ENCODE results near the gene KPTN.

Gene KPTN

GRCh38 chr19:47443331-47443730 lies 40.7 kb downstream of the KPTN start:
- no peak for TF ChIP-seq CTCF (IDR thresholded peaks at IDR 0.05; ENCODE audit: insufficient read depth, low read length, poor library complexity, severe bottlenecking)
- no peak for DNase-seq (ENCODE audit: extremely low read depth, insufficient read length)
- Histone ChIP-seq H3K27me3 (replicated peaks; ENCODE audit: control insufficient read depth, insufficient read depth, low read length) (peaks cover 3% of the 10 kb centered on the region), H3K36me3 (ENCODE audit: control insufficient read depth, insufficient read depth, low read length) (no peaks in the 10 kb centered on the region), H3K4me3 (replicated peaks; ENCODE audit: low read depth, low read length) (no peak overlapping the region)

- H3K4me3 ChIP-seq (replicated peaks; ENCODE audit: low read depth, low read length) = no peak overlapping the region
- no peak for TF ChIP-seq CTCF (IDR thresholded peaks at IDR 0.05; ENCODE audit: insufficient read depth, low read length, poor library complexity, severe bottlenecking)
- no peak for DNase-seq (ENCODE audit: extremely low read depth, insufficient read length)
- H3K36me3 ChIP-seq (ENCODE audit: control insufficient read depth, insufficient read depth, low read length) = no peaks in the 10 kb centered on the region
- no peaks in the 10 kb centered on the region; the same call in 1 of the 2 replicates for H3K27me3 ChIP-seq (replicated peaks; ENCODE audit: control insufficient read depth, insufficient read depth, low read length)
These were observed 45.2 kb downstream of the KPTN start for GRCh38 chr19:47438793-47439220.

GRCh38 chr19:47437500-47437899 lies 46.5 kb downstream of the KPTN start:
- no peaks in the 10 kb centered on the region for H3K27me3 ChIP-seq (replicated peaks; ENCODE audit: control insufficient read depth, insufficient read depth, low read length)
- no peak for TF ChIP-seq CTCF (IDR thresholded peaks at IDR 0.05; ENCODE audit: insufficient read depth, low read length, poor library complexity, severe bottlenecking)
- no peak overlapping the region for H3K4me3 ChIP-seq (replicated peaks; ENCODE audit: low read depth, low read length)
- no peaks in the 10 kb centered on the region for H3K36me3 ChIP-seq (ENCODE audit: control insufficient read depth, insufficient read depth, low read length)
- DNase-seq (ENCODE audit: extremely low read depth, insufficient read length) = no peak

- peak; percentile 82 for TF ChIP-seq CTCF (IDR thresholded peaks at IDR 0.05; ENCODE audit: insufficient read depth, low read length, poor library complexity, severe bottlenecking)
- Histone ChIP-seq H3K27me3 (replicated peaks; ENCODE audit: control insufficient read depth, insufficient read depth, low read length) (no peaks in the 10 kb centered on the region), H3K36me3 (ENCODE audit: control insufficient read depth, insufficient read depth, low read length) (no peaks in the 10 kb centered on the region), H3K4me3 (replicated peaks; ENCODE audit: low read depth, low read length) (no peak overlapping the region)
- peak; percentile 53 for DNase-seq (ENCODE audit: extremely low read depth, insufficient read length)
These were observed 47.2 kb downstream of the KPTN start for GRCh38 chr19:47436712-47437401.

- no peak overlapping the region for H3K4me3 ChIP-seq (replicated peaks; ENCODE audit: low read depth, low read length)
- no peaks in the 10 kb centered on the region for H3K36me3 ChIP-seq (ENCODE audit: control insufficient read depth, insufficient read depth, low read length)
- no peak for DNase-seq (ENCODE audit: extremely low read depth, insufficient read length)
- no peak for TF ChIP-seq CTCF (IDR thresholded peaks at IDR 0.05; ENCODE audit: insufficient read depth, low read length, poor library complexity, severe bottlenecking)
- H3K27me3 ChIP-seq (replicated peaks; ENCODE audit: control insufficient read depth, insufficient read depth, low read length) = no peaks in the 10 kb centered on the region
These were observed 48.1 kb downstream of the KPTN start for GRCh38 chr19:47435883-47436417.
